A549 (cell line): ENCODE results near the gene DDX52. TPM values are rescaled to one million over a fixed set of nuclear protein-coding genes. Genes with fewer than 3 reads are reported as not detected.

ENCODE experiments used
- ATAC-seq, 2 experiments: fragments of 200-7000 bp in 1 of 2; fragments of >200 bp in 1 of 2; cut with Nextera tagmentation in 1 of 2; cut with Tn5 transposase in 1 of 2; 3 replicates each; pipeline versions ENCODE4 v1.8.0 to v1.9.1; 2018 to 2020; ENCODE audit warnings: mild to moderate bottlenecking in 1 of 2, moderate library complexity in 1 of 2
- CTCF ChIA-PET: fragments of 300-600 bp; sonication (Branson Sonifier 250); formaldehyde crosslinking; extraction: SDS; loops from one replicate; lab custom pipeline; 2021; ENCODE audit warnings: antibody characterized with exemption, inconsistent platforms; lab: Yijun Ruan, JAX
- POLR2A ChIA-PET: fragments of 350-600 bp; formaldehyde crosslinking; extraction: SDS; loops from one replicate; lab custom pipeline; 2021; ENCODE audit warnings: antibody characterized with exemption, inconsistent platforms; lab: Yijun Ruan, JAX
- DNase-seq, 2 experiments: peaks; one replicate each; pipeline versions ENCODE4 v3.0.0 to v3.0.0-alpha.2; 2011 to 2016; ENCODE audit warnings: low read depth in 1 of 2, low spot score in 1 of 2
- FAIRE-seq: peaks from 2 replicates; lab custom pipeline; 2011; peaks lifted over from hg19 to GRCh38; lab: Jason Lieb, UNC
- H3K27ac ChIP-seq, 2 experiments: fragments of >200 bp; sonication (Bioruptor Twin); formaldehyde crosslinking; 3 replicates each; pipeline ENCODE4 v1.5.1; 2016 to 2017
- H3K4me1 ChIP-seq: fragments of >200 bp; sonication (Bioruptor Twin); formaldehyde crosslinking; 3 replicates; pipeline ENCODE4 v1.6.1; 2016
- H3K4me2 ChIP-seq: fragments of >200 bp; sonication (Bioruptor Twin); formaldehyde crosslinking; 3 replicates; pipeline ENCODE4 v1.6.1; 2016
- H3K4me3 ChIP-seq: fragments of >200 bp; sonication (Bioruptor Twin); formaldehyde crosslinking; 3 replicates; pipeline ENCODE4 v1.5.1; 2016
- H3K9me3 ChIP-seq: fragments of >200 bp; sonication (Bioruptor Twin); formaldehyde crosslinking; 3 replicates; pipeline ENCODE4 v1.6.1; 2016
- BCL3 ChIP-seq: fragments of >200 bp; sonication (Bioruptor Twin); formaldehyde crosslinking; IDR thresholded peaks from 3 replicates; pipeline ENCODE4 v1.6.1; 2016
- CEBPB ChIP-seq, 2 experiments: fragments of >200 bp in 1 of 2; sonication (Bioruptor Twin) in 1 of 2; formaldehyde crosslinking in 1 of 2; IDR thresholded peaks; 2 replicates each; pipeline ENCODE4 v1.6.1; 2012 to 2016
- CTCF ChIP-seq: fragments of >200 bp; sonication (Bioruptor Twin); formaldehyde crosslinking; IDR thresholded peaks from 3 replicates; pipeline ENCODE4 v1.5.1; 2016
- FOSB ChIP-seq: fragments of 250-450 bp; sonication (Bioruptor Pico); IDR thresholded peaks from 2 replicates; pipeline ENCODE4 v1.5.0; 2020; ENCODE audit warnings: mild to moderate bottlenecking, moderate library complexity
- FOSL2 ChIP-seq, 2 experiments: fragments of 450-650 bp in 1 of 2; fragments of >200 bp in 1 of 2; sonication (Bioruptor Twin) in 1 of 2; formaldehyde crosslinking; IDR thresholded peaks; 2 replicates each; pipeline versions ENCODE4 v1.5.0 to v1.6.1; 2016 to 2020; ENCODE audit warnings: mild to moderate bottlenecking in 1 of 2, moderate library complexity in 1 of 2
- HDAC2 ChIP-seq: fragments of 200-600 bp; sonication (generic); IDR thresholded peaks from 2 replicates; pipeline ENCODE4 v1.6.1; 2016
- NR3C1 ChIP-seq: fragments of >200 bp; sonication (Bioruptor Twin); formaldehyde crosslinking; IDR thresholded peaks from 3 replicates; pipeline ENCODE4 v1.6.1; 2017
- RAD21 ChIP-seq, 2 experiments: fragments of >200 bp in 1 of 2; sonication (Bioruptor Twin) in 1 of 2; formaldehyde crosslinking in 1 of 2; IDR thresholded peaks in 1 of 2; conservative IDR thresholded peaks in 1 of 2; 2 replicates in 1 of 2; 3 replicates in 1 of 2; pipeline ENCODE4 v1.6.1; 2012 to 2018; ENCODE audit warnings: inconsistent platforms in 1 of 2
- SREBF2 ChIP-seq: fragments of 450-650 bp; IDR thresholded peaks from 2 replicates; pipeline ENCODE4 v1.6.1; 2014; ENCODE audit warnings: mild to moderate bottlenecking, moderate library complexity
- TP53 ChIP-seq: fragments of 250-450 bp; sonication (Bioruptor Pico); IDR thresholded peaks from 2 replicates; pipeline ENCODE4 v1.5.0; 2021; ENCODE audit warnings: mild to moderate bottlenecking, moderate library complexity
- ZNF302 ChIP-seq: fragments of 250-450 bp; sonication (Bioruptor Pico); IDR thresholded peaks from 2 replicates; pipeline ENCODE4 v1.9.0; 2021; ENCODE audit warnings: inconsistent platforms, mild to moderate bottlenecking, moderate library complexity
- ZSCAN20 ChIP-seq: fragments of 250-450 bp; sonication (Bioruptor Pico); IDR thresholded peaks from 2 replicates; pipeline ENCODE4 v1.8.0; 2022; ENCODE audit warnings: mild to moderate bottlenecking, moderate library complexity
- WGBS: methylation state at CpG from one replicate; pipeline ENCODE4 v1.1.6; 2017; ENCODE audit errors: missing lambda C conversion rate; 5-methylcytosine and 5-hydroxymethylcytosine counted together
- polyA plus RNA-seq, 4 experiments: library from polyadenylated mRNA; depleted of rRNA in 3 of 4; stranded (reverse); fragments of >200 nt; fragmentation: RNase III in 1 of 4; extraction: RNeasy Plus Mini Kit Qiagen cat#74134 plus additional on column Dnase treatment in 1 of 4; gene quantifications; 2 replicates in 3 of 4; 3 replicates in 1 of 4; pipeline ENCODE4 v1.2.3, GENCODE V29; 2011 to 2017
- TF ChIP-seq, protein P1 (sequence below): fragments of >200 bp; sonication (Bioruptor Twin); formaldehyde crosslinking; IDR thresholded peaks from 2 replicates; pipeline ENCODE4 v1.6.1; 2016
- TF ChIP-seq, protein P2 (sequence below): fragments of 250-450 bp; sonication (Bioruptor Pico); IDR thresholded peaks from 2 replicates; pipeline ENCODE4 v1.5.0; 2021; ENCODE audit warnings: mild to moderate bottlenecking, moderate library complexity, borderline replicate concordance

Gene DDX52
- polyA plus RNA-seq, 2 of the 4 experiments (the other 2 are of a cell fraction): 42.4 to 59.6 TPM

DNA sequence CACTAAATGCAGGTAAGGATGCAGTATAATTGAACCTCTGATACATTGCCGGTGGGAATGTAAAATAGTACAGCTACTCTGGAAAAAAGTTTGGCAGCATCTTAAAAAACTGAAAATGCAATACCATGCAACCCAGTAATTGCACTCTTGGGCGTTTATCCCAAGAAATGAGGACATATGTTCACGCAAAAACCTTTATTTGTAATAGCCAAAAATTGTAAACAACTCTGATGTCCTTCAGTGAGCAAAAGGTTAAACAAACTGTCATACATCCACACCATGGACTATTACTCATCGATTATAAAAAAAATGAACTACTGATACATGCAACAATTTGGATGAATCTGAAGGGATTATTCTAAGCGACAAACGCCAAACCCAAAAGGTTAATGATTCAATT lies 51.0 kb downstream of the DDX52 start:
- Histone ChIP-seq H3K4me2 (no peak overlapping the region), H3K27ac (no peak overlapping the region), H3K4me3 (no peak overlapping the region), H3K4me1 (peaks cover 14% of the 10 kb centered on the region), H3K9me3 (no peaks in the 10 kb centered on the region)
- CTCF ChIA-PET: no interaction called here
- FAIRE-seq (no peak), DNase-seq (no peak), ATAC-seq (no peak)
- 65% methylated on average over 6 of the region's 6 CpGs for WGBS
- no peak for TF ChIP-seq ZSCAN20 (CRISPR knock-in tag)
- no peak for TF ChIP-seq RAD21 (conservative IDR thresholded peaks at IDR 0.05 in 1 of 2, IDR thresholded peaks at IDR 0.05 in 1 of 2)
- no peak for TF ChIP-seq TP53
- TF ChIP-seq, protein P1, sequence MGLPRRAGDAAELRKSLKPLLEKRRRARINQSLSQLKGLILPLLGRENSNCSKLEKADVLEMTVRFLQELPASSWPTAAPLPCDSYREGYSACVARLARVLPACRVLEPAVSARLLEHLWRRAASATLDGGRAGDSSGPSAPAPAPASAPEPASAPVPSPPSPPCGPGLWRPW: no peak
- TF ChIP-seq FOSB (CRISPR knock-in tag): no peak
- TF ChIP-seq NR3C1: no peak
- TF ChIP-seq CTCF: no peak
- TF ChIP-seq, all 56 proteins: peak for 0
- POLR2A ChIA-PET: interaction anchor here (0.8 kb wide), 1 partner anchor 16 kb away, joined by 3 read pairs; no protein-coding TSS in a partner anchor

DNA sequence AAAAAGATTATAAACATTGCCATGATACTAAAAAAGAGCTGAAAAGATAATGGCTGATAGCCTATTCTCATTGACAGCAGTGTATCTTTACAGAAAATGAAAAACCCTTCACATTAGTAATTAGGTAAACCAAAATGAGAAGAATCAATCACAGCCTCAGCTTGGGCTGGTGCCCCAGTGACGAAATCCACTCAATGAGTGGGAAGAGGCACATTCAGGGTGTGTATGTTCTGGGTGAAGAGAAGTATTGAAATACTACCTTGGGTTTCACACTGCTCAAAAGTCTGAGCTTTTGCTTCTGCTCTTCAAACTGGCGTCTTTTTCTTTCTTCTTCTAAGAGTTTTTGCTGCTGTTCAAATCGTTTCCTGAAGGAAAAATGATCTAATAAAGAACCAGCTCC lies 58.2 kb downstream of the DDX52 start:
- 72% methylated on average over 3 of the region's 3 CpGs for WGBS
- TF ChIP-seq TP53 (no peak), BCL3 (no peak), FOSB (CRISPR knock-in tag) (no peak), HDAC2 (no peak)
- TF ChIP-seq, protein P2, sequence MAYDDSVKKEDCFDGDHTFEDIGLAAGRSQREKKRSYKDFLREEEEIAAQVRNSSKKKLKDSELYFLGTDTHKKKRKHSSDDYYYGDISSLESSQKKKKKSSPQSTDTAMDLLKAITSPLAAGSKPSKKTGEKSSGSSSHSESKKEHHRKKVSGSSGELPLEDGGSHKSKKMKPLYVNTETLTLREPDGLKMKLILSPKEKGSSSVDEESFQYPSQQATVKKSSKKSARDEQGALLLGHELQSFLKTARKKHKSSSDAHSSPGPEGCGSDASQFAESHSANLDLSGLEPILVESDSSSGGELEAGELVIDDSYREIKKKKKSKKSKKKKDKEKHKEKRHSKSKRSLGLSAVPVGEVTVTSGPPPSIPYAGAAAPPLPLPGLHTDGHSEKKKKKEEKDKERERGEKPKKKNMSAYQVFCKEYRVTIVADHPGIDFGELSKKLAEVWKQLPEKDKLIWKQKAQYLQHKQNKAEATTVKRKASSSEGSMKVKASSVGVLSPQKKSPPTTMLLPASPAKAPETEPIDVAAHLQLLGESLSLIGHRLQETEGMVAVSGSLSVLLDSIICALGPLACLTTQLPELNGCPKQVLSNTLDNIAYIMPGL (CRISPR knock-in tag): no peak
- H3K4me2 ChIP-seq: no peak overlapping the region

GRCh38 chr17:37576281-37576680 lies 67.0 kb downstream of the DDX52 start:
- ChIA-PET POLR2A (no interaction called here), CTCF (interaction anchor here (0.6 to 1.5 kb wide), 3 partner anchors 16 to 33 kb away, joined by 3 to 4 read pairs (median 3); partner anchors contain the start of gene SYNRG)
- TF ChIP-seq SREBF2: no peak
- TF ChIP-seq CEBPB (IDR thresholded peaks at IDR 0.05): peak in 1 of 2 experiments; percentile 35; a peak in 1 of 4 replicates
- TF ChIP-seq ZNF302 (CRISPR knock-in tag): no peak
- WGBS: 93% methylated on average over 3 of the region's 3 CpGs
- Histone ChIP-seq H3K4me1 (peaks cover 5% of the 10 kb centered on the region; the same call in 2 of the 3 replicates), H3K9me3 (peaks cover 11% of the 10 kb centered on the region; the same call in 2 of the 3 replicates), H3K4me2 (no peak overlapping the region), H3K27ac (no peak overlapping the region), H3K4me3 (no peak overlapping the region)
- FAIRE-seq (no peak), ATAC-seq (no peak), DNase-seq (no peak)

More for the DNA sequence above, 58.2 kb downstream of the DDX52 start:
- Histone ChIP-seq H3K4me1 (no peaks in the 10 kb centered on the region), H3K9me3 (no peaks in the 10 kb centered on the region), H3K27ac (no peak overlapping the region), H3K4me3 (no peak overlapping the region)
- ATAC-seq (no peak), FAIRE-seq (no peak), DNase-seq (no peak)
- ChIA-PET POLR2A (no interaction called here), CTCF (interaction anchor here (0.7 to 1.3 kb wide), 2 partner anchors 11 to 17 kb away, joined by 3 to 4 read pairs; no protein-coding TSS in a partner anchor)

DNA sequence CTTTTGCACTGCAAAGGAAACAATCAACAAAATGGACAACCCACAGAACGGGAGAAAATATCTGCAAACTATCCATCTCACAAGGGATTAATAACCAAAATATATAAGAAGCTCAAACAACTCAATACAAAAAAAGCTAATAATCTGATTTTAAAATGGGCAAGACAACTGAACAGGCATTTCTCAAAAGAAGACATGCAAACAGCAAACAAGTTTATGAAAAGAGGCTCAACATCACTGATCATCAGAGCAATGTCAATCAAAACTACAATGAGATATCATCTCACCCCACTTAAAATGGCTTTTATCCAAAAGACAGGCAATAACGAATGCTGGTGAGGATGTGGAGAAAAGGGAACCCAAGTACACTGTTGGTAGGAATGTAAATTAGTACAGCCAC lies 68.8 kb downstream of the DDX52 start:
- H3K4me2 ChIP-seq: no peak overlapping the region
- peaks cover 11% of the 10 kb centered on the region; the same call in 2 of the 3 replicates for H3K9me3 ChIP-seq
- ATAC-seq: no peak
- H3K4me3 ChIP-seq: no peak overlapping the region
- peaks cover 9% of the 10 kb centered on the region; the same call in 2 of the 3 replicates for H3K4me1 ChIP-seq
- no peak for FAIRE-seq
- TF ChIP-seq FOSL2 (IDR thresholded peaks at IDR 0.05) (no peak), FOSL2 (CRISPR knock-in tag; IDR thresholded peaks at IDR 0.05) (no peak)
- TF ChIP-seq, protein P1: no peak
- ChIA-PET POLR2A (no interaction called here), CTCF (interaction anchor here (0.9 to 1.1 kb wide), 2 partner anchors 15 to 19 kb away, joined by 3 to 4 read pairs; no protein-coding TSS in a partner anchor)
- no peak for DNase-seq
- 97% methylated on average over 2 of the region's 2 CpGs for whole genome bisulfite sequencing
- H3K27ac ChIP-seq: no peak overlapping the region
